Liver (tissue), 3 donors: ENCODE measurements around the gene SOCS3.

Experiments
- EGR1 ChIP-seq, 2 donors: IDR thresholded peaks; 2 replicates each; pipeline ENCODE4 v1.6.1; 2016 to 2018; ENCODE audit warnings: antibody characterized with exemption in 2 of 2, low read depth in 2 of 2
- GABPA ChIP-seq, 2 donors: IDR thresholded peaks in 1 of 2; conservative IDR thresholded peaks in 1 of 2; 2 replicates each; pipeline ENCODE4 v1.6.1; 2016; ENCODE audit warnings: antibody characterized with exemption in 2 of 2, mild to moderate bottlenecking in 1 of 2, moderate library complexity in 1 of 2
- JUND ChIP-seq, 2 donors: IDR thresholded peaks; 2 replicates each; pipeline ENCODE4 v1.6.1; 2016; ENCODE audit warnings: antibody characterized with exemption in 2 of 2
- TAF1 ChIP-seq: conservative IDR thresholded peaks from 2 replicates; pipeline ENCODE4 v1.6.1; 2016; ENCODE audit warnings: antibody characterized with exemption, mild to moderate bottlenecking
- YY1 ChIP-seq: IDR thresholded peaks from 2 replicates; pipeline ENCODE4 v1.6.1; 2016; ENCODE audit warnings: antibody characterized with exemption, mild to moderate bottlenecking
- TF ChIP-seq, protein P1 (sequence below): fragments of 150-350 bp; IDR thresholded peaks from 2 replicates; pipeline ENCODE4 v1.5.1; 2017; ENCODE audit warnings: improper control_type of control experiment, low read depth, low read length; ENCODE audit not compliant: missing input control
- TF ChIP-seq, protein P2 (sequence below): IDR thresholded peaks from 2 replicates; pipeline ENCODE4 v1.6.1; 2016; ENCODE audit warnings: antibody characterized with exemption
- TF ChIP-seq, protein P3 (sequence below): IDR thresholded peaks from 2 replicates; pipeline ENCODE4 v1.6.1; 2016; ENCODE audit warnings: antibody characterized with exemption
- TF ChIP-seq, protein P4 (sequence below): IDR thresholded peaks from 2 replicates; pipeline ENCODE4 v1.6.1; 2016; ENCODE audit warnings: antibody characterized with exemption, mild to moderate bottlenecking
- TF ChIP-seq, protein P5 (sequence below): IDR thresholded peaks from 2 replicates; pipeline ENCODE4 v1.6.1; 2016; ENCODE audit warnings: antibody characterized with exemption
- donor health status: healthy.
- donor health status: healthy.

DNA sequence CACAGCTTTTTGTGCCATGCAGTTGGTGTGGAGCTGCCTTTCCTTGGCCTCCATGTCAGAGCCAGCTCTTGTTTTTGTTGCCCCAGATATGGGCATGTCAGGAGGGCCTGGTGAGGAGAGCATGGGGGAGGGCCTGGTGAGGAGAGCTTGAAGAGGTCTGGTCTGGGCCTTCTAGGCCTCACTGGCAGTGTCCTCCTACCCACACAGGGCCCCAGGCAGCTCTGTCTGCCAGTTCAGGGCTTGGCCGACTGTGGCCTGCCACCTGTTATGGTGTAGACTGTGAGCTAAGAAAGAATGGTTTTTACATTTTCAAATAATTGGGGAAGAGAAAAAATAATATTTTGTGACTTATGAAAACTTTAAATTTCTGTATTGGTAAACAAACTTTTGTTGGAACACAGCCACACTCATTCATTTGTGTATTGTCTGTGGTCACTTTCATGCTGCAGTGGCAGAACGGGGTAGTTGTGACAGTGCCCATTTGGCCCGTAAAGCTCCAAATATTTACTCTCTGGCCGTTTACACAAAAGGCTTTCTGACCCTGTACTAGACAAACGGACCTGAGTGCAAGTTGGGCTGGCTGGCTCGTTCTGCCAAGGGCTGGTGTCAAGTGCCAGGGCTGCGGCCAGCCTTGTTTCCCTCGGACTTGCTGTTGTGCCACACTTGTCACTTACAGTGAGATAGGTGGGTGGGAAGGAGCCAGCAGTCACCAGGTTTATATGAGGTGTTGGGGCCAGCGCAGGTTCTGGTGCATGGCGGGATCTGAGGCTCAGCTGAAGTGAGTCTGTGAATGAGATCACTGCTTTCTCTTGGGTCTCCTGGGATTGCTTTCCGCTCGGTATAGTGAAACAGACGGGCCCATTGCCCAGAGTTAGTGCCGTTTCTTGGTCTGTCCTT, 36.8 kb upstream of the SOCS3 start:
- TF ChIP-seq, protein P1, sequence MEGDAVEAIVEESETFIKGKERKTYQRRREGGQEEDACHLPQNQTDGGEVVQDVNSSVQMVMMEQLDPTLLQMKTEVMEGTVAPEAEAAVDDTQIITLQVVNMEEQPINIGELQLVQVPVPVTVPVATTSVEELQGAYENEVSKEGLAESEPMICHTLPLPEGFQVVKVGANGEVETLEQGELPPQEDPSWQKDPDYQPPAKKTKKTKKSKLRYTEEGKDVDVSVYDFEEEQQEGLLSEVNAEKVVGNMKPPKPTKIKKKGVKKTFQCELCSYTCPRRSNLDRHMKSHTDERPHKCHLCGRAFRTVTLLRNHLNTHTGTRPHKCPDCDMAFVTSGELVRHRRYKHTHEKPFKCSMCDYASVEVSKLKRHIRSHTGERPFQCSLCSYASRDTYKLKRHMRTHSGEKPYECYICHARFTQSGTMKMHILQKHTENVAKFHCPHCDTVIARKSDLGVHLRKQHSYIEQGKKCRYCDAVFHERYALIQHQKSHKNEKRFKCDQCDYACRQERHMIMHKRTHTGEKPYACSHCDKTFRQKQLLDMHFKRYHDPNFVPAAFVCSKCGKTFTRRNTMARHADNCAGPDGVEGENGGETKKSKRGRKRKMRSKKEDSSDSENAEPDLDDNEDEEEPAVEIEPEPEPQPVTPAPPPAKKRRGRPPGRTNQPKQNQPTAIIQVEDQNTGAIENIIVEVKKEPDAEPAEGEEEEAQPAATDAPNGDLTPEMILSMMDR: no peak
- TF ChIP-seq TAF1: no peak
- TF ChIP-seq GABPA (IDR thresholded peaks at IDR 0.05 in 1 of 2, conservative IDR thresholded peaks at IDR 0.05 in 1 of 2): peak in 1 of 2 donors; percentile 52
- TF ChIP-seq, protein P2, sequence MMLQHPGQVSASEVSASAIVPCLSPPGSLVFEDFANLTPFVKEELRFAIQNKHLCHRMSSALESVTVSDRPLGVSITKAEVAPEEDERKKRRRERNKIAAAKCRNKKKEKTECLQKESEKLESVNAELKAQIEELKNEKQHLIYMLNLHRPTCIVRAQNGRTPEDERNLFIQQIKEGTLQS: no peak
- TF ChIP-seq, protein P3, sequence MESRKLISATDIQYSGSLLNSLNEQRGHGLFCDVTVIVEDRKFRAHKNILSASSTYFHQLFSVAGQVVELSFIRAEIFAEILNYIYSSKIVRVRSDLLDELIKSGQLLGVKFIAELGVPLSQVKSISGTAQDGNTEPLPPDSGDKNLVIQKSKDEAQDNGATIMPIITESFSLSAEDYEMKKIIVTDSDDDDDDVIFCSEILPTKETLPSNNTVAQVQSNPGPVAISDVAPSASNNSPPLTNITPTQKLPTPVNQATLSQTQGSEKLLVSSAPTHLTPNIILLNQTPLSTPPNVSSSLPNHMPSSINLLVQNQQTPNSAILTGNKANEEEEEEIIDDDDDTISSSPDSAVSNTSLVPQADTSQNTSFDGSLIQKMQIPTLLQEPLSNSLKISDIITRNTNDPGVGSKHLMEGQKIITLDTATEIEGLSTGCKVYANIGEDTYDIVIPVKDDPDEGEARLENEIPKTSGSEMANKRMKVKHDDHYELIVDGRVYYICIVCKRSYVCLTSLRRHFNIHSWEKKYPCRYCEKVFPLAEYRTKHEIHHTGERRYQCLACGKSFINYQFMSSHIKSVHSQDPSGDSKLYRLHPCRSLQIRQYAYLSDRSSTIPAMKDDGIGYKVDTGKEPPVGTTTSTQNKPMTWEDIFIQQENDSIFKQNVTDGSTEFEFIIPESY: no peak
- TF ChIP-seq JUND (IDR thresholded peaks at IDR 0.05): peak in 1 of 2 donors; percentile 81
- TF ChIP-seq EGR1 (IDR thresholded peaks at IDR 0.05; ENCODE audit: low read depth in 2 of 2): no peak
- TF ChIP-seq, protein P4, sequence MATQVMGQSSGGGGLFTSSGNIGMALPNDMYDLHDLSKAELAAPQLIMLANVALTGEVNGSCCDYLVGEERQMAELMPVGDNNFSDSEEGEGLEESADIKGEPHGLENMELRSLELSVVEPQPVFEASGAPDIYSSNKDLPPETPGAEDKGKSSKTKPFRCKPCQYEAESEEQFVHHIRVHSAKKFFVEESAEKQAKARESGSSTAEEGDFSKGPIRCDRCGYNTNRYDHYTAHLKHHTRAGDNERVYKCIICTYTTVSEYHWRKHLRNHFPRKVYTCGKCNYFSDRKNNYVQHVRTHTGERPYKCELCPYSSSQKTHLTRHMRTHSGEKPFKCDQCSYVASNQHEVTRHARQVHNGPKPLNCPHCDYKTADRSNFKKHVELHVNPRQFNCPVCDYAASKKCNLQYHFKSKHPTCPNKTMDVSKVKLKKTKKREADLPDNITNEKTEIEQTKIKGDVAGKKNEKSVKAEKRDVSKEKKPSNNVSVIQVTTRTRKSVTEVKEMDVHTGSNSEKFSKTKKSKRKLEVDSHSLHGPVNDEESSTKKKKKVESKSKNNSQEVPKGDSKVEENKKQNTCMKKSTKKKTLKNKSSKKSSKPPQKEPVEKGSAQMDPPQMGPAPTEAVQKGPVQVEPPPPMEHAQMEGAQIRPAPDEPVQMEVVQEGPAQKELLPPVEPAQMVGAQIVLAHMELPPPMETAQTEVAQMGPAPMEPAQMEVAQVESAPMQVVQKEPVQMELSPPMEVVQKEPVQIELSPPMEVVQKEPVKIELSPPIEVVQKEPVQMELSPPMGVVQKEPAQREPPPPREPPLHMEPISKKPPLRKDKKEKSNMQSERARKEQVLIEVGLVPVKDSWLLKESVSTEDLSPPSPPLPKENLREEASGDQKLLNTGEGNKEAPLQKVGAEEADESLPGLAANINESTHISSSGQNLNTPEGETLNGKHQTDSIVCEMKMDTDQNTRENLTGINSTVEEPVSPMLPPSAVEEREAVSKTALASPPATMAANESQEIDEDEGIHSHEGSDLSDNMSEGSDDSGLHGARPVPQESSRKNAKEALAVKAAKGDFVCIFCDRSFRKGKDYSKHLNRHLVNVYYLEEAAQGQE: peak; percentile 64
- no peak for TF ChIP-seq YY1
- TF ChIP-seq, protein P5, sequence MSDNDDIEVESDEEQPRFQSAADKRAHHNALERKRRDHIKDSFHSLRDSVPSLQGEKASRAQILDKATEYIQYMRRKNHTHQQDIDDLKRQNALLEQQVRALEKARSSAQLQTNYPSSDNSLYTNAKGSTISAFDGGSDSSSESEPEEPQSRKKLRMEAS: no peak
